Large intestine (tissue), 12 donors: ENCODE results near the gene ADGRG7. TPM values are rescaled to one million over a fixed set of nuclear protein-coding genes. Genes with fewer than 3 reads are reported as not detected.
A peak's percentile ranks its signal among the peaks of the same experiment; 100 is the strongest.

Experiments used
- DNase-seq, 2 donors: peaks; one replicate each; pipeline versions ENCODE4 v3.0.0 to v3.0.0-alpha.2; 2013
- H3K27ac ChIP-seq: one replicate; pipeline ENCODE4 v1.5.1; 2013; ENCODE audit warnings: low read length
- H3K27me3 ChIP-seq: 2 replicates; pipeline ENCODE4 v1.6.1; 2013; ENCODE audit warnings: low read length; ENCODE audit not compliant: control insufficient read depth, insufficient read depth
- H3K36me3 ChIP-seq: 2 replicates; pipeline ENCODE4 v1.6.1; 2013; ENCODE audit warnings: low read length; ENCODE audit not compliant: control insufficient read depth, insufficient read depth
- H3K4me1 ChIP-seq: one replicate; pipeline ENCODE4 v1.6.1; 2013; ENCODE audit warnings: low read length; ENCODE audit not compliant: control insufficient read depth, insufficient read depth
- H3K4me3 ChIP-seq: one replicate; pipeline ENCODE4 v1.5.1; 2013; ENCODE audit warnings: low read length
- H3K9me3 ChIP-seq: one replicate; pipeline ENCODE4 v1.6.1; 2013; ENCODE audit warnings: mild to moderate bottlenecking, low read depth, low read length, moderate library complexity; ENCODE audit not compliant: control insufficient read depth
- WGBS: methylation state at CpG from one replicate; pipeline ENCODE4 v1.1.5; 2013; ENCODE audit warnings: low lambda C conversion rate; ENCODE audit not compliant: insufficient coverage; 5-methylcytosine and 5-hydroxymethylcytosine counted together
- long read RNA-seq, 11 donors: transcript quantifications; one replicate each; lab custom pipeline, GENCODE V29; 2026
- polyA plus RNA-seq: library from polyadenylated mRNA; unstranded; fragments of 120-200 nt; gene quantifications from one replicate; pipeline ENCODE4 v1.2.1, GENCODE V29; 2013

Gene ADGRG7, protein sequence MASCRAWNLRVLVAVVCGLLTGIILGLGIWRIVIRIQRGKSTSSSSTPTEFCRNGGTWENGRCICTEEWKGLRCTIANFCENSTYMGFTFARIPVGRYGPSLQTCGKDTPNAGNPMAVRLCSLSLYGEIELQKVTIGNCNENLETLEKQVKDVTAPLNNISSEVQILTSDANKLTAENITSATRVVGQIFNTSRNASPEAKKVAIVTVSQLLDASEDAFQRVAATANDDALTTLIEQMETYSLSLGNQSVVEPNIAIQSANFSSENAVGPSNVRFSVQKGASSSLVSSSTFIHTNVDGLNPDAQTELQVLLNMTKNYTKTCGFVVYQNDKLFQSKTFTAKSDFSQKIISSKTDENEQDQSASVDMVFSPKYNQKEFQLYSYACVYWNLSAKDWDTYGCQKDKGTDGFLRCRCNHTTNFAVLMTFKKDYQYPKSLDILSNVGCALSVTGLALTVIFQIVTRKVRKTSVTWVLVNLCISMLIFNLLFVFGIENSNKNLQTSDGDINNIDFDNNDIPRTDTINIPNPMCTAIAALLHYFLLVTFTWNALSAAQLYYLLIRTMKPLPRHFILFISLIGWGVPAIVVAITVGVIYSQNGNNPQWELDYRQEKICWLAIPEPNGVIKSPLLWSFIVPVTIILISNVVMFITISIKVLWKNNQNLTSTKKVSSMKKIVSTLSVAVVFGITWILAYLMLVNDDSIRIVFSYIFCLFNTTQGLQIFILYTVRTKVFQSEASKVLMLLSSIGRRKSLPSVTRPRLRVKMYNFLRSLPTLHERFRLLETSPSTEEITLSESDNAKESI
- 56.1 TPM for polyA plus RNA-seq
- long read RNA-seq, donor 1, transcript ADGRG7-201 (16 exons, 3,140 nt): major isoform, 7 of 7 reads
- long read RNA-seq, donor 1, partial matches to known transcripts: 0 of 7 reads
- long read RNA-seq, donor 1, other reads (novel, unspliced or antisense): 0 of 7 reads
- long read RNA-seq, donor 2, transcript ADGRG7-201 (16 exons, 3,140 nt): major isoform, 13 of 22 reads
- long read RNA-seq, donor 2, partial matches to known transcripts: 6 of 22 reads
- long read RNA-seq, donor 2, other reads (novel, unspliced or antisense): 0 of 22 reads
- long read RNA-seq, donor 3: 0 reads
- long read RNA-seq, donor 4, partial matches to known transcripts: 0 of 3 reads
- long read RNA-seq, donor 4, other reads (novel, unspliced or antisense): 0 of 3 reads
- long read RNA-seq, donor 5, partial matches to known transcripts: 0 of 4 reads
- long read RNA-seq, donor 5, other reads (novel, unspliced or antisense): 0 of 4 reads
- long read RNA-seq, donor 6, transcript ADGRG7-201 (16 exons, 3,140 nt): major isoform, 8 of 13 reads
- long read RNA-seq, donor 6, partial matches to known transcripts: 5 of 13 reads
- long read RNA-seq, donor 6, other reads (novel, unspliced or antisense): 0 of 13 reads
- long read RNA-seq, donor 7: 0 reads
- long read RNA-seq, donor 8, transcript ADGRG7-204 (5 exons, 1,991 nt): minor isoform, 5 of 18 reads
- long read RNA-seq, donor 8, transcript ADGRG7-201 (16 exons, 3,140 nt): major isoform, 6 of 18 reads
- long read RNA-seq, donor 8, partial matches to known transcripts: 6 of 18 reads
- long read RNA-seq, donor 8, other reads (novel, unspliced or antisense): 0 of 18 reads
- long read RNA-seq, donor 9, transcript ADGRG7-201 (16 exons, 3,140 nt): major isoform, 6 of 23 reads
- long read RNA-seq, donor 9, partial matches to known transcripts: 16 of 23 reads
- long read RNA-seq, donor 9, other reads (novel, unspliced or antisense): 0 of 23 reads
- long read RNA-seq, donor 10, transcript ADGRG7-201 (16 exons, 3,140 nt): major isoform, 11 of 23 reads
- long read RNA-seq, donor 10, partial matches to known transcripts: 10 of 23 reads
- long read RNA-seq, donor 10, other reads (novel, unspliced or antisense): 0 of 23 reads
- long read RNA-seq, donor 11, transcript ADGRG7-201 (16 exons, 3,140 nt): major isoform, 5 of 7 reads
- long read RNA-seq, donor 11, partial matches to known transcripts: 0 of 7 reads
- long read RNA-seq, donor 11, other reads (novel, unspliced or antisense): 0 of 7 reads

- Histone ChIP-seq H3K4me3 (peak within 1 kb of the TSS; percentile 70), H3K27me3 (no peaks in the 10 kb centered on the region), H3K36me3 (no peaks in the 10 kb centered on the region), H3K4me1 (peaks cover 10% of the 10 kb centered on the region), H3K27ac (peak within 1 kb of the TSS; percentile 87), H3K9me3 (no peaks in the 10 kb centered on the region)
- whole genome bisulfite sequencing: 20% methylated on average over 1 of the region's 2 CpGs
- DNase-seq: peak; percentile 63 to 89
Observed at GRCh38 chr3:100609305-100609704, at the start of gene ADGRG7. TSS of gene ADGRG7 (plus strand) at chr3:100609601. CDS start at chr3:100609857, 256 bp downstream.

DNA sequence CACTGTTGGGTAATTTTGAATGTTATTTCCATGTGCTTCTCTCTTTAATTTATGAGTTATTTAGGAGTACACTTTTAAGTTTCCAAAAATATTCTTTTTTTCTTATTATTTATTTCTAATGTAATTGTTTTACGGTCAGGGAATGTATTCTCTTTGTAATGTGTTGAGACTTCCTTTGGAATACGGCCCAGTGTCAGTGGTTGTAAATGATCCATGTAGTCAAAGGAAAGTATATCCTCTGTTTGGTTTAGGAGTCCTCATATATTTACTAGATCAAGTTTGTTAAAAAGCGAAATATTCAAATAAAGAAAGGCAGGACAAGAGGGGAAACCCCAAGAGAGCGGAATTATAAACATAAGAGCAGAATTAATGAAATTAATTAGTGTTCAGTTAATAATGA is 49.0 kb upstream of the ADGRG7 start:
- DNase-seq: no peak
- 84% methylated on average over 4 of the region's 4 CpGs for WGBS
- Histone ChIP-seq H3K9me3 (no peaks in the 10 kb centered on the region), H3K27me3 (no peaks in the 10 kb centered on the region), H3K27ac (no peak overlapping the region), H3K4me1 (no peaks in the 10 kb centered on the region), H3K4me3 (no peak overlapping the region), H3K36me3 (no peaks in the 10 kb centered on the region)

- no peaks in the 10 kb centered on the region for H3K9me3 ChIP-seq
- H3K4me1 ChIP-seq: no peaks in the 10 kb centered on the region
- no peak overlapping the region for H3K4me3 ChIP-seq
- H3K27me3 ChIP-seq: no peaks in the 10 kb centered on the region
- H3K36me3 ChIP-seq: no peaks in the 10 kb centered on the region
- DNase-seq: no peak
- H3K27ac ChIP-seq: no peak overlapping the region
- WGBS: 91% methylated on average over 3 of the region's 7 CpGs
Observed at GRCh38 chr3:100561459-100562158, 47.8 kb upstream of the ADGRG7 start.

DNA sequence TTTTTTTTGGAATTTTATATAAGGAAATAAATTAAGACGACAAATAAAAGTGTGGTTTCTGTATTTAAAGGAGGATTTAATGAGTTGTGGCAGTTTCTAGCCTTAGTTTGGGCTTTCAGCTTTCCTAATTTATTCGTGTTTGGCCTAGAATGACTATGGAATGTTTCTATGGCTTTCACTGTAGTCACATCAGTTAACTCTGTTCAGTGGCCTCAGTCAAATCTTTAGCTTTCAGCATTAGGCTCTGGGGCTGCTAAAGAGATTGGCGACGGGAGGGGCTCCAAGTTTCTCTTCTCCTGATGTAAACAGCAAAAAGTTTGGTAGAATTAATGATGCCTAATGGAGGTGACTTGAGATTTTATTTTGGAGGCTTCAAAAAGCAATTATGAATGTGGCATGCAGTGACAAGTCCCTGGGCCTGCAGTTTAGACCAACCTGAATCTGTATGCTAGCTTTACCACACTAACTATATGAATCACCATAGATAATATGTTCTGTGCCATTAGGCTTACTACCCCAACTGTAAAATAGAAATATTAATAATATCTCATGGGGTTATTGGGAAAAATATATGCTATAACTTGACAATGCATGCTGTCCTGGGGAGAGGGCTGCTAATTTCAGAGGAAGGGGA is 47.1 kb upstream of the ADGRG7 start:
- Histone ChIP-seq H3K9me3 (no peaks in the 10 kb centered on the region), H3K4me1 (no peaks in the 10 kb centered on the region), H3K27me3 (no peaks in the 10 kb centered on the region), H3K27ac (no peak overlapping the region), H3K4me3 (no peak overlapping the region), H3K36me3 (no peaks in the 10 kb centered on the region)
- WGBS: no CpG with 5 or more reads among the region's 4 CpGs
- DNase-seq: no peak

GRCh38 chr3:100563228-100563627 is 46.2 kb upstream of the ADGRG7 start:
- Histone ChIP-seq H3K4me3 (no peak overlapping the region), H3K36me3 (no peaks in the 10 kb centered on the region), H3K9me3 (no peaks in the 10 kb centered on the region), H3K4me1 (no peaks in the 10 kb centered on the region), H3K27me3 (no peaks in the 10 kb centered on the region), H3K27ac (no peak overlapping the region)
- no CpG with 5 or more reads among the region's 1 CpG for WGBS
- no peak for DNase-seq

DNA sequence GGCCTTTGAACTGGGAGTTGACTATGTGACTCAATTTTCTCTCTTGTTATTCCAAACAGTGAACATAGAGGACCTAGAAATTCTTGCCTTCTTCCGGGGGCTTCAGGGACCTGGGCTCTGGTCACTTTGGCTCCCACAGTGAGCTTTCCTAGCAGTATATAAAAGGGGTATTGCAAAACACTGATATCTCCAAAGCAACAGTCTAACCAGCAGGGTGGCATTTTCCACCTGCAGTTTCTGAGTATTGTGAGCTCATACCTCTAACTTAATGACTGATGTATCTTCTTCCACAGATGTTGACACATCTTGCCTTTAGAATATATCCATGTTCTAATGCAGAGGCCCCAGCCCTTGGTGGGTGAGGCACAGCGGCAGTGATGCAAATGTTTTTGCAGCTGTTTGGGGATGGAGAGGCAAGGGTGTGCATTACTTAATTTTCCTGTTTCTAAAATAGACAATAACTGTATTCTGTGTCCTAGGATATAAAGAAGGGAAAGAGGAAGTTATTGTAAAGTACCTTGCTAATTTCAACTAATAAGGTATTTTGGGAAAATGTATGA is 45.7 kb upstream of the ADGRG7 start:
- Histone ChIP-seq H3K27me3 (no peaks in the 10 kb centered on the region), H3K27ac (no peak overlapping the region), H3K9me3 (no peaks in the 10 kb centered on the region), H3K4me3 (no peak overlapping the region), H3K36me3 (no peaks in the 10 kb centered on the region), H3K4me1 (no peaks in the 10 kb centered on the region)
- WGBS: no CpG with 5 or more reads among the region's 2 CpGs
- no peak for DNase-seq

DNA sequence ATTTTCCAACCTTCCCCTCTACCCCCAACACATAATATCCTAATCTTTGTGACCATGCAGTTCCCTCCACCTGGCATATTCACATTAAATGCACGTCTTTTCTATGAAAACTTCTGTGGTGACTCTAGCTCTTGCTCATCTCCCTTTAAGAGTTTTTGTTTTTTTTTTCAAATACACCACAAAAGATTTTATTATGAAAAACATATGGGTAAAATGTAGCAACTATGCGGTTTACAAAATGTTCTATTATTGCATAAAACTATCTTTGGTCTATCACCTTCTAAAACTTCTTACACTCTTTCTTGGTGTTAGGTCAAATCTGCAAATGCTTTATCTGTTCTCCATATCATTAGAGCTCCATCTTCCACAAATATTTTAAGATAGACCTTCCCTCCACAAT is 38.6 kb upstream of the ADGRG7 start:
- H3K9me3 ChIP-seq: no peaks in the 10 kb centered on the region
- H3K27ac ChIP-seq: no peak overlapping the region
- no peaks in the 10 kb centered on the region for H3K4me1 ChIP-seq
- WGBS: 100% methylated on average over 2 of the region's 2 CpGs
- no peak for DNase-seq
- no peak overlapping the region for H3K4me3 ChIP-seq
- H3K27me3 ChIP-seq: no peaks in the 10 kb centered on the region
- peaks cover 6% of the 10 kb centered on the region for H3K36me3 ChIP-seq

DNA sequence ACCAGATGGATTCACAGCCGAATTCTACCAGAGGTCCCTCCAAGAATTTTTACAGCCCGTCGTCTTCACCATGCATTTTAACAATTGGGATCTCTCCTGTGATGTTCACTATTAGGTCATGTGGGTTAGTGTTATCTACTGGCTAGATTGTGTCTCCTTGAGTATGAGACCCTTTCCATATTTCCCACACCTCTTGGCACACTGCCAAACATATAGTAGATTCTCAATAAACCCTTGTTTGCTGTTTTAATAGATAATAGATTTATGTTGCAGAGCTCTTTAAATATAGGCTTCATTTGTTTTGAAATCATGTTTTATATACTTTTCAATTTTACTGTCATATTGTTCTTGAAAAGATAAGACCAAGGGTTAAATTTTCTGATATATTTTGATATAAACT is 34.9 kb upstream of the ADGRG7 start:
- H3K36me3 ChIP-seq: peaks cover 6% of the 10 kb centered on the region
- no peaks in the 10 kb centered on the region for H3K9me3 ChIP-seq
- H3K27ac ChIP-seq: no peak overlapping the region
- no peak for DNase-seq
- WGBS: no CpG with 5 or more reads among the region's 3 CpGs
- H3K4me1 ChIP-seq: no peaks in the 10 kb centered on the region
- H3K27me3 ChIP-seq: no peaks in the 10 kb centered on the region
- no peak overlapping the region for H3K4me3 ChIP-seq
